Measurements from ENCODE around the gene ZNF581.

ZNF581 gene

GRCh38 chr19:55666343-55667005 lies 23.0 kb downstream of the ZNF581 start:
- DNase-seq (ENCODE audit: low read depth in 2 of 2) = no peak

GRCh38 chr19:55667006-55667381 lies 23.5 kb downstream of the ZNF581 start:
- no peak for DNase-seq (ENCODE audit: low read depth in 2 of 2)

- no peak for DNase-seq (ENCODE audit: low read depth in 2 of 2)
Observed at GRCh38 chr19:55667511-55667910, 24.1 kb downstream of the ZNF581 start.

GRCh38 chr19:55667958-55668357 lies 24.5 kb downstream of the ZNF581 start:
- DNase-seq (ENCODE audit: low read depth in 2 of 2) = no peak

- DNase-seq (ENCODE audit: low read depth in 2 of 2) = no peak
Observed at GRCh38 chr19:55668603-55669348, 25.3 kb downstream of the ZNF581 start.

- no peak for DNase-seq (ENCODE audit: low read depth in 2 of 2)
Observed at GRCh38 chr19:55669418-55670279, 26.2 kb downstream of the ZNF581 start.

- no peak for DNase-seq (ENCODE audit: low read depth in 2 of 2)
Observed at GRCh38 chr19:55670280-55671053, 27.0 kb downstream of the ZNF581 start.

GRCh38 chr19:55671054-55671378 lies 27.6 kb downstream of the ZNF581 start:
- DNase-seq (ENCODE audit: low read depth in 2 of 2) = no peak

- DNase-seq (ENCODE audit: low read depth in 2 of 2) = no peak
Observed at GRCh38 chr19:55672418-55672817, 29.0 kb downstream of the ZNF581 start.

GRCh38 chr19:55673465-55673864 lies 30.0 kb downstream of the ZNF581 start:
- no peak for DNase-seq (ENCODE audit: low read depth in 2 of 2)

GRCh38 chr19:55673889-55674288 lies 30.4 kb downstream of the ZNF581 start:
- no peak for DNase-seq (ENCODE audit: low read depth in 2 of 2)

- no peak for DNase-seq (ENCODE audit: low read depth in 2 of 2)
Observed at GRCh38 chr19:55674459-55674840, 31.0 kb downstream of the ZNF581 start.

GRCh38 chr19:55674841-55675660 lies 31.6 kb downstream of the ZNF581 start, which contains the start of gene EPN1:
Gene EPN1 (plus strand): TSS chr19:55675226. CDS start chr19:55678628, 3,402 bp downstream.
- peak; percentile 94 to 97 for DNase-seq (ENCODE audit: low read depth in 2 of 2)

GRCh38 chr19:55675661-55676354 lies 32.4 kb downstream of the ZNF581 start:
- no peak for DNase-seq (ENCODE audit: low read depth in 2 of 2)

- no peak for DNase-seq (ENCODE audit: low read depth in 2 of 2)
Observed at GRCh38 chr19:55676383-55676782, 32.9 kb downstream of the ZNF581 start.

- DNase-seq (ENCODE audit: low read depth in 2 of 2) = no peak
Observed at GRCh38 chr19:55676889-55677505, 33.5 kb downstream of the ZNF581 start.

- no peak for DNase-seq (ENCODE audit: low read depth in 2 of 2)
Observed at GRCh38 chr19:55677572-55678028, 34.2 kb downstream of the ZNF581 start.

- DNase-seq (ENCODE audit: low read depth in 2 of 2) = no peak
Observed at GRCh38 chr19:55678121-55678671, 34.7 kb downstream of the ZNF581 start.
